HepG2 (cell line): ENCODE measurements around the gene PRSS27.

ENCODE experiments used
- ATRX ChIP-seq: sonication (generic); formaldehyde crosslinking; IDR thresholded peaks from 2 replicates; pipeline ENCODE4 v1.4.0; 2020; ENCODE audit warnings: missing genetic modification reagents, borderline replicate concordance
- CTCF ChIP-seq: sonication (generic); formaldehyde crosslinking; IDR thresholded peaks from 2 replicates; pipeline ENCODE4 v1.5.0; 2020; ENCODE audit warnings: mild to moderate bottlenecking, missing genetic modification reagents, moderate library complexity
- ZNF138 ChIP-seq: sonication (generic); formaldehyde crosslinking; IDR thresholded peaks from 2 replicates; pipeline ENCODE4 v1.5.0; 2020; ENCODE audit warnings: mild to moderate bottlenecking, low read depth, missing genetic modification reagents
- ZNF576 ChIP-seq: sonication (generic); formaldehyde crosslinking; IDR thresholded peaks from 2 replicates; pipeline ENCODE4 v1.4.0; 2020; ENCODE audit warnings: mild to moderate bottlenecking, missing genetic modification reagents

DNA sequence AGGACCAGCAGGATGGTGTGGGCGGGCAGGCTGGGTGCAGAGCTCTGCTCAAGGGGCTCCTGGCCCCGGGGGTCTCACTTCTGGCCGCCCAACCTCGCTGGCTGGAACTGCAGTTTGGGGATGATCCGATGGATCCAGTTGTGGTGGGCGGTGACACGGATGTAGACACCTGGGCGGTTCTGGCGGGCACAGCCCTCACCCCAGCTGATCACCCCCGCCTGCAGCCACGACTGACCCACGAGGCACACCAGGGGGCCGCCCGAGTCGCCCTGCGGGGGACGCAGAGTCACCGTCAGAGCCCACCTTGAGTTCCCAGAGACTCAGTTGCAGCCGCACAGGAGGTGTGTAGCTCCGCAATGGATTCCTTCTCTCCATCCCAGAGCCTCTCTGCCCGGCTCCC, 7.5 kb downstream of the PRSS27 start:
- TF ChIP-seq CTCF (no peak), ATRX (no peak), ZNF576 (CRISPR knock-in tag) (no peak), ZNF138 (CRISPR knock-in tag) (no peak)
